A549 (cell line): ENCODE data around the gene CDH4. TPM values are rescaled to one million over a fixed set of nuclear protein-coding genes. Genes with fewer than 3 reads are reported as not detected.

ENCODE experiments used
- ATAC-seq, 2 experiments: fragments of 200-7000 bp in 1 of 2; fragments of >200 bp in 1 of 2; cut with Nextera tagmentation in 1 of 2; cut with Tn5 transposase in 1 of 2; 3 replicates each; pipeline versions ENCODE4 v1.8.0 to v1.9.1; 2018 to 2020; ENCODE audit warnings: mild to moderate bottlenecking in 1 of 2, moderate library complexity in 1 of 2
- CTCF ChIA-PET: fragments of 300-600 bp; sonication (Branson Sonifier 250); formaldehyde crosslinking; extraction: SDS; loops from one replicate; lab custom pipeline; 2021; ENCODE audit warnings: antibody characterized with exemption, inconsistent platforms; lab: Yijun Ruan, JAX
- POLR2A ChIA-PET: fragments of 350-600 bp; formaldehyde crosslinking; extraction: SDS; loops from one replicate; lab custom pipeline; 2021; ENCODE audit warnings: antibody characterized with exemption, inconsistent platforms; lab: Yijun Ruan, JAX
- DNase-seq, 2 experiments: peaks; one replicate each; pipeline versions ENCODE4 v3.0.0 to v3.0.0-alpha.2; 2011 to 2016; ENCODE audit warnings: low read depth in 1 of 2, low spot score in 1 of 2
- FAIRE-seq: peaks from 2 replicates; lab custom pipeline; 2011; peaks lifted over from hg19 to GRCh38; lab: Jason Lieb, UNC
- H3K27ac ChIP-seq, 2 experiments: fragments of >200 bp; sonication (Bioruptor Twin); formaldehyde crosslinking; 3 replicates each; pipeline ENCODE4 v1.5.1; 2016 to 2017
- H3K4me1 ChIP-seq: fragments of >200 bp; sonication (Bioruptor Twin); formaldehyde crosslinking; 3 replicates; pipeline ENCODE4 v1.6.1; 2016
- H3K4me2 ChIP-seq: fragments of >200 bp; sonication (Bioruptor Twin); formaldehyde crosslinking; 3 replicates; pipeline ENCODE4 v1.6.1; 2016
- H3K4me3 ChIP-seq: fragments of >200 bp; sonication (Bioruptor Twin); formaldehyde crosslinking; 3 replicates; pipeline ENCODE4 v1.5.1; 2016
- H3K9me3 ChIP-seq: fragments of >200 bp; sonication (Bioruptor Twin); formaldehyde crosslinking; 3 replicates; pipeline ENCODE4 v1.6.1; 2016
- ATOH8 ChIP-seq: fragments of 250-450 bp; sonication (Bioruptor Pico); IDR thresholded peaks from 2 replicates; pipeline ENCODE4 v1.5.0; 2020; ENCODE audit warnings: low read depth, mild to moderate bottlenecking, moderate library complexity
- CBX2 ChIP-seq: fragments of 200-600 bp; sonication (generic); IDR thresholded peaks from 2 replicates; pipeline ENCODE4 v1.6.1; 2016; ENCODE audit warnings: low read depth, mild to moderate bottlenecking, borderline replicate concordance
- CEBPB ChIP-seq, 2 experiments: fragments of >200 bp in 1 of 2; sonication (Bioruptor Twin) in 1 of 2; formaldehyde crosslinking in 1 of 2; IDR thresholded peaks; 2 replicates each; pipeline ENCODE4 v1.6.1; 2012 to 2016
- EP300 ChIP-seq, 2 experiments: fragments of >200 bp; sonication (Bioruptor Twin); formaldehyde crosslinking; IDR thresholded peaks; 2 replicates in 1 of 2; 3 replicates in 1 of 2; pipeline ENCODE4 v1.6.1; 2016 to 2017
- HDAC2 ChIP-seq: fragments of 200-600 bp; sonication (generic); IDR thresholded peaks from 2 replicates; pipeline ENCODE4 v1.6.1; 2016
- HEYL ChIP-seq: fragments of 250-450 bp; sonication (Bioruptor Pico); IDR thresholded peaks from 2 replicates; pipeline ENCODE4 v1.8.0; 2021; ENCODE audit warnings: mild to moderate bottlenecking, moderate library complexity
- HOXB13 ChIP-seq: fragments of 250-450 bp; sonication (Bioruptor Pico); IDR thresholded peaks from 2 replicates; pipeline ENCODE4 v1.5.0; 2020; ENCODE audit warnings: low read depth, mild to moderate bottlenecking, moderate library complexity
- JUN ChIP-seq, 2 experiments: fragments of >200 bp; sonication (Bioruptor Twin); formaldehyde crosslinking; IDR thresholded peaks; 2 replicates in 1 of 2; 3 replicates in 1 of 2; pipeline ENCODE4 v1.6.1; 2016 to 2017
- MAZ ChIP-seq: fragments of 150-350 bp; IDR thresholded peaks from 2 replicates; pipeline ENCODE4 v1.6.1; 2014; ENCODE audit warnings: antibody characterized with exemption, low read depth, low read length, borderline replicate concordance
- NFE2L2 ChIP-seq: fragments of 150-350 bp; conservative IDR thresholded peaks from 2 replicates; pipeline ENCODE4 v1.6.1; 2014; ENCODE audit warnings: low read length
- NPAS2 ChIP-seq: fragments of 250-450 bp; sonication (Bioruptor Pico); IDR thresholded peaks from 2 replicates; pipeline ENCODE4 v1.8.0; 2022; ENCODE audit warnings: mild to moderate bottlenecking, moderate library complexity, borderline replicate concordance
- POLR2A ChIP-seq: IDR thresholded peaks from 2 replicates; pipeline ENCODE4 v1.6.1; 2012; ENCODE audit warnings: mild to moderate bottlenecking, low read length
- POLR2AphosphoS2 ChIP-seq: conservative IDR thresholded peaks from 2 replicates; pipeline ENCODE4 v1.6.1; 2012; ENCODE audit warnings: low read length, improper control_type of control experiment, inconsistent platforms
- RAD21 ChIP-seq, 2 experiments: fragments of >200 bp in 1 of 2; sonication (Bioruptor Twin) in 1 of 2; formaldehyde crosslinking in 1 of 2; IDR thresholded peaks in 1 of 2; conservative IDR thresholded peaks in 1 of 2; 2 replicates in 1 of 2; 3 replicates in 1 of 2; pipeline ENCODE4 v1.6.1; 2012 to 2018; ENCODE audit warnings: inconsistent platforms in 1 of 2
- RARB ChIP-seq: fragments of 250-450 bp; sonication (Bioruptor Pico); IDR thresholded peaks from 2 replicates; pipeline ENCODE4 v1.8.0; 2021; ENCODE audit warnings: mild to moderate bottlenecking, moderate library complexity
- RCOR1 ChIP-seq: fragments of 150-350 bp; IDR thresholded peaks from 2 replicates; pipeline ENCODE4 v1.6.1; 2014; ENCODE audit warnings: antibody characterized with exemption, low read length, low read depth
- RNF2 ChIP-seq: fragments of 200-600 bp; sonication (generic); IDR thresholded peaks from 2 replicates; pipeline ENCODE4 v1.6.1; 2016; ENCODE audit warnings: low read depth, mild to moderate bottlenecking, antibody characterized with exemption, moderate library complexity, borderline replicate concordance
- SMC3 ChIP-seq: fragments of >200 bp; sonication (Bioruptor Twin); formaldehyde crosslinking; IDR thresholded peaks from 3 replicates; pipeline ENCODE4 v1.6.1; 2018; ENCODE audit warnings: inconsistent platforms
- TP53 ChIP-seq: fragments of 250-450 bp; sonication (Bioruptor Pico); IDR thresholded peaks from 2 replicates; pipeline ENCODE4 v1.5.0; 2021; ENCODE audit warnings: mild to moderate bottlenecking, moderate library complexity
- ZC3H11A ChIP-seq: fragments of 450-650 bp; IDR thresholded peaks from 2 replicates; pipeline ENCODE4 v1.6.1; 2014; ENCODE audit warnings: antibody characterized with exemption, mild to moderate bottlenecking
- WGBS: methylation state at CpG from one replicate; pipeline ENCODE4 v1.1.6; 2017; ENCODE audit errors: missing lambda C conversion rate; 5-methylcytosine and 5-hydroxymethylcytosine counted together
- polyA plus RNA-seq, 4 experiments: library from polyadenylated mRNA; depleted of rRNA in 3 of 4; stranded (reverse); fragments of >200 nt; fragmentation: RNase III in 1 of 4; extraction: RNeasy Plus Mini Kit Qiagen cat#74134 plus additional on column Dnase treatment in 1 of 4; gene quantifications; 2 replicates in 3 of 4; 3 replicates in 1 of 4; pipeline ENCODE4 v1.2.3, GENCODE V29; 2011 to 2017

CDH4 gene
- polyA plus RNA-seq, 2 of the 4 experiments (the other 2 are of a cell fraction) = 3.4 to 10.3 TPM

GRCh38 chr20:61313396-61313795, 61.3 kb downstream of the CDH4 start (continued):
- no peak for TF ChIP-seq RCOR1
- no peak for TF ChIP-seq CEBPB (IDR thresholded peaks at IDR 0.05)
- TF ChIP-seq HDAC2 = no peak
- no peak for TF ChIP-seq SMC3
- no peak for TF ChIP-seq HEYL (CRISPR knock-in tag)
- TF ChIP-seq JUN (IDR thresholded peaks at IDR 0.05) = no peak
- TF ChIP-seq ZC3H11A = no peak
- TF ChIP-seq HOXB13 (CRISPR knock-in tag) = no peak
- TF ChIP-seq POLR2A = no peak

- no peak for DNase-seq
- Histone ChIP-seq H3K9me3 (no peaks in the 10 kb centered on the region), H3K27ac (no peak overlapping the region), H3K4me3 (no peak overlapping the region), H3K4me1 (peaks cover 7% of the 10 kb centered on the region; the same call in 2 of the 3 replicates), H3K4me2 (no peak overlapping the region)
- WGBS = 90% methylated on average over 17 of the region's 17 CpGs
- no peak for FAIRE-seq
- POLR2A ChIA-PET = no interaction called here
- no peak for ATAC-seq
- TF ChIP-seq NFE2L2 (no peak), ZC3H11A (no peak), CBX2 (no peak), HOXB13 (CRISPR knock-in tag) (no peak), TP53 (CRISPR knock-in tag) (no peak)
- CTCF ChIA-PET = interaction anchor here (0.9 kb wide), 1 partner anchor 8 kb away, joined by 3 read pairs; no protein-coding TSS in a partner anchor
These were observed 62.4 kb downstream of the CDH4 start for GRCh38 chr20:61314326-61315010.

GRCh38 chr20:61315319-61315718, 63.3 kb downstream of the CDH4 start:
- ChIA-PET CTCF (no interaction called here), POLR2A (no interaction called here)
- H3K9me3 ChIP-seq = no peaks in the 10 kb centered on the region
- no peak for TF ChIP-seq CEBPB (IDR thresholded peaks at IDR 0.05)
- no peak for TF ChIP-seq RAD21 (conservative IDR thresholded peaks at IDR 0.05 in 1 of 2, IDR thresholded peaks at IDR 0.05 in 1 of 2)
- no peak for TF ChIP-seq SMC3
- TF ChIP-seq JUN (IDR thresholded peaks at IDR 0.05) = no peak
- TF ChIP-seq ATOH8 (CRISPR knock-in tag) = no peak
- TF ChIP-seq RNF2 = no peak
- DNase-seq = no peak
- no peak for ATAC-seq
- FAIRE-seq = no peak
- H3K4me2 ChIP-seq = no peak overlapping the region
- H3K4me1 ChIP-seq = peaks cover 7% of the 10 kb centered on the region; the same call in 2 of the 3 replicates
- no peak overlapping the region for H3K4me3 ChIP-seq
- no peak overlapping the region for H3K27ac ChIP-seq
- 84% methylated on average over 9 of the region's 9 CpGs for WGBS

- ATAC-seq (no peak), FAIRE-seq (no peak), DNase-seq (no peak)
- ChIA-PET CTCF (no interaction called here), POLR2A (no interaction called here)
- no peak for TF ChIP-seq EP300 (IDR thresholded peaks at IDR 0.05)
- TF ChIP-seq MAZ = no peak
- TF ChIP-seq RARB (CRISPR knock-in tag) = no peak
- no peak for TF ChIP-seq NPAS2
- no peak for TF ChIP-seq POLR2AphosphoS2
- H3K9me3 ChIP-seq = no peaks in the 10 kb centered on the region
- H3K4me1 ChIP-seq = no peaks in the 10 kb centered on the region; the same call in 2 of the 3 replicates
- H3K4me2 ChIP-seq = no peak overlapping the region
- 90% methylated on average over 10 of the region's 10 CpGs for WGBS
- H3K27ac ChIP-seq = no peak overlapping the region
- H3K4me3 ChIP-seq = no peak overlapping the region
These were observed 64.3 kb downstream of the CDH4 start for GRCh38 chr20:61316346-61316745.
